Stimulated activated CD4-positive, alpha-beta T cell treated with anti-CD3 and anti-CD28 coated beads, Interleukin-15, amount 100 ng/mL, for 1 hour (primary cell): ENCODE results near the gene MRPS18A.
"Not testable (repeated sequence)": the region's sequence is repeated elsewhere in the genome, so short reads cannot be mapped to it uniquely, and the experiment has no call there.

ENCODE experiments used
- DNase-seq, 2 donors: peaks; one replicate each; pipeline ENCODE4 v3.0.0-alpha.2; 2020; ENCODE audit warnings: low read depth in 1 of 2, low spot score in 1 of 2

Gene MRPS18A

GRCh38 chr6:43717822-43718221, 30.2 kb upstream of the MRPS18A start:
- no peak for DNase-seq

GRCh38 chr6:43717389-43717788, 29.8 kb upstream of the MRPS18A start:
- no peak for DNase-seq

- no peak for DNase-seq
Measured at GRCh38 chr6:43716099-43716498, 28.5 kb upstream of the MRPS18A start.

DNA sequence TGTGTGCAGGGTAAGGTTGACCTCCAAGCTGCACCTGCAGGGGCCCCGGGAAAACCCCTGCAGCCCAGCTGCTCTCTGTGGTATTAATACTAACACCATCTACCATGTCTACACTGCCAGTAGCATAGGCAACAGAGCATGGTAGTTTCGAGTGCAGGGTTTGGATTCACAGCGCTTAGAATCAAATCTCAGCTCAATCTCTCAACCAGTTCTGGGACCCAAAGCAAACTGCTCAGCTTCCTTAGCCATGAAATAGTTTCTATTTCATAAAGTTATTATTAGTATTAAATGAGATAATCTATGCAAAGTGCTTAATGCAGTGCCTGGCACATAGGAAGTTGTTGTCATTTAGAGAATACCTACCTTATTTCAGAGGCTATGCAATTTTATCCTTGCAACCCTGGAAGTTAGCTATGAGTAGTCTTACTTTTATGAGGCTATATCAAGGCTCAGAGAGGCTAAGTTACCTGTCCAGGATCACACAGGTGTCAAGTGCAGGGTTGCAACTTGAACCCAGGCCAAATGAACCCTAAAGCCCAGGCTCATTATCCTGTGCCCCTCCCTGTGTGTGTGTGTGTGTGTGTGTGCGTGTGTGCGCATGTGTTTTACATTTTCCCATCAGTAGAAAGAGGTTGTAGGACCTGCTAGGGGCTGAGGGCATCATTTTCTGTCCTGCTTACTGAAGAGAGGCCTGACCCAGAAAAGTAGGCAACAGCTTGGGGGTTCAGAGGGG, 27.6 kb upstream of the MRPS18A start:
- no peak for DNase-seq

DNA sequence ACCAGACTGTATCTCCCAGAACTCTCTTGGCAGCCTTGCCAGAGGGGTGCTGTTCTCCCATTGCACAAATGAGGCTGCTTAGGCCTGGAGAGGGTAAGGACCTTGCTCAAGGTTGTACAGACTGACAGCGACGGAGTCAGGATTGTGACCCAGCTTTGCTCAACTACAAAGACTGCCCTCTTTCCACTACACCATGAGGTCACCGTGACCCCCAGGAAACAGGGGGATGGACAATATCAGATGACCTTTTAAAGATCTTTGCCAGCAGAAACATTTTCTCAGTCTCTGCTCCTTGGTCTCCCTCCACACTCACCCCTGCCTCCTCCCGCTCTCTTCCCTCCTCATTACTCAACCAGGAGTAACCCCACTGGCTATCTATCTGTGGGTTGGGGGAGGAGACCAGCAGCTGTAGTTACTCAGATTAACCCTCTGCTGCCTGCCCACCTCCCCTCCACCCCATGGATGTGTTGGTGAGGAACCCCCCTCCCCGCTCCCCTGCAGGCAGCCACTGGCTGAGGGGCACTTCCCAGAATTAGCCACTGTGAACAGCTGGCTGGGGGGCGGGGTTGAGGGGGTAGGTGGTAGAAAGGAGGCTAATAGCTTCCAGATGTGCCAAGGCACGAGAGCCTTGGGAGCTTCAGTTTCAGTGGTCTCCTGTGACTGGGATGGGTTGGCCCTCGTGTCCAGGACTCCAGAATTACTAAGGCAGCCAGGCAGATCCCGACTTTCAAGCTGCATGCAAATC, 26.9 kb upstream of the MRPS18A start:
- no peak for DNase-seq

GRCh38 chr6:43713643-43714310, 26.2 kb upstream of the MRPS18A start:
- no peak for DNase-seq

GRCh38 chr6:43712579-43712978, 25.0 kb upstream of the MRPS18A start:
- no peak for DNase-seq

GRCh38 chr6:43710576-43710975, 23.0 kb upstream of the MRPS18A start:
- DNase-seq, result no peak

GRCh38 chr6:43709654-43710303, 22.2 kb upstream of the MRPS18A start:
- no peak for DNase-seq

- DNase-seq, result no peak
Measured at GRCh38 chr6:43708860-43709653, 21.5 kb upstream of the MRPS18A start.

GRCh38 chr6:43707767-43708166, 20.2 kb upstream of the MRPS18A start:
- DNase-seq, result no peak

GRCh38 chr6:43707269-43707668, 19.7 kb upstream of the MRPS18A start:
- DNase-seq, result no peak

GRCh38 chr6:43706788-43707187, 19.2 kb upstream of the MRPS18A start:
- no peak for DNase-seq

DNA sequence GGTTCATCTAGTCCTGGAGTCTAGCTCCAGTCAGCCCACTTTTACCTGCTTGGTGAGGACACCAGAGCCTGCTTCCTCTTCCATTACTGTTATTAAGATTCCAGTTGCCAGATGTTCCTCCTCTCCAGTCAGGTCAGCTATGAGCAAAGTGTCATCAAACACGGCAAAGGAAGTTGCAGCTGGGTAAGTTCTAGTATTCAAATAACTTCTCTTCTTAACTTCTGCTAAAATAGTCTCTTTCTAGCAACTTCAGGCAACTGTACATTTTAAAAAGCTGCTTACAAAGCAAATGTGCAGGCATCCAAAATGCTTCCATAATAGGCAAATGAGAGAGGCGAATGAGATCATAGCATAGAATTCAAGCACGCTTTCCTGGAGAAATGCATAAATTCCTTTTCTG, 18.4 kb upstream of the MRPS18A start:
- no peak for DNase-seq

DNA sequence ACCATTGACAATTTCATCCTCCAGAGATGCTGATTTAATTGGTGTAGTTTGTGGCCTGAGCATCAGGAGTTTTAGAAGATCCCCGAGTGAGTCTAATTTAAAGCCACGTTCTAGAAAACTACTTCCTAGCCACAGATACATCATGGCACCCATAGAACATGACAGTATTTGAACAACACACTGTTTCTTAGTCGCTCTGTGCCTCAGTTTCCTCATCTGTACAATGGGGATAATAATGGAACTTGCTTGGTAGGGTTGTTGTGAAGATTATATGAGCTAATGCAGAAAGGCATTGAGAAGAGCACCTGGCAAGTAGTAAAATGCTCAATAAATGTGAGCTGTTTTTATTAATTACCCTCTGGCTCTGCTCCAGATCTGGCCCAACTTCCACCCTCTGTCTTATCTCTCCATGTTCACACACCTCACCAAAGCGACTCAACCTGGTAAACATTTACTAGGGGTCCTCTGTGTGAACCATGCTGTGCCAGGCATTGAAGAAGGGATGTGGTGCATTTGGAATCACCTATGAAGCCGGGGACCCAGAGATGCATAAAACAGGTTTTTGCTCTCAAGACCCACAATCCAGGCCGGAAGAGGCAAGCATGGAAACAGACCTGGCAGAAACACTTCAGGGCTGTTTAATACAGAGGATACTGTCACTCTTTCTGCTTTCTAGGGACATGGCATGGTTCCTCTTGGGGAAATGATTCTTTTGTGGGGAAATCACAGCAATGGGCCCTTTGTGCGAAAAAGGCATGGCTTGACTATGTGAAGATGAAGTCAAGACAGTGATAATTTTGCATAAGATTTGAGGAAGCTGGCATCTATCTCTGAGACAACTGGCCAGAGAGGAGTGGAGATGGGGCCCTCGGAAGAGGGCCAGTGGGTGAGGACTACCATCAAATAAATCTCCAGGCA, 16.2 kb upstream of the MRPS18A start:
- no peak for DNase-seq

DNA sequence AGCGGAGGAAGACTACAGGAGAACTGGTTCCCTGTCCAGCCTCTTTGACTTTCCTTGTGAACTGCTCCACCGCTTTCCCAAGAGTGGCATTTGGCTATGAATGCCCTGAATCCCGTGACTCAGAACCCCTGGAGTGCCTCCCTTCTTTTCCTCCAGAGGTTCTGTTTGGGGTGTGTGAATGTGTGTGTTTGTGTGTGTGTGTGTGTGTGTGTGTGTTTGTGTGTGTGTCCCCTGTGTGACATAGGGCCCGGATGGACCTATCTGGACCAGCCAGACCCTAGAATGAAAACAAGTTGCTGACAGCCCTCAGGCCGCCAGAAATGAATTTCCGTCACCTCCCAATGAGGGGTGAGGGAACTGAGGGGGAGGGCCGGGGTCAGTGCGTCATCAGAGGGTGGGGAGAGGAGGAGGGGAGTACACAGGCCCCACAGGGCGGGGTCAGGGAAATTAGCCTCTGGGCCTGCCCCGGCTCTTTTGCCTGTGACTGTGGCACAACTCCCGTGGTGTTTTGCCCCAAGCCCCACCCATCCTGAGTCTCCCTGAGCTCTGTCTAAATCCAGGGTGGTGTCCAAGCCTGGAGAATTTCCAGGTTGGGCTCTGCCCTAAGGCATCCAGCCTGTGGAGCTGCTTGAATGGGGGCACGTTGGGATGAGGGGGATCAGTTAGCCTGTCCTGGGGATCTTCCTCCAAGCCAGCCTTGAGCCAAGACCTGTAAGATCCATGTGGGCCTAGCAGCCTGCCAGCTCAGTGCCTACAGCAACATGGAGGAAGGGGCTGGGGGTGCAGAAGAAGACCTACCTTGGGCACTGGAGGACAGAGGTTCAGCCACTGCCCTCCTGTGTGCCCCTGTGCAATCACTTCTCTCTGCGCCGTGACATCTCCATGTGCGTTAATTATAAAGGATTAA, 15.2 kb upstream of the MRPS18A start:
- no peak for DNase-seq

GRCh38 chr6:43702171-43702533, 14.6 kb upstream of the MRPS18A start:
- DNase-seq, result no peak

- not testable (repeated sequence) for DNase-seq
Measured at GRCh38 chr6:43700939-43701560, 13.5 kb upstream of the MRPS18A start.
